ENCODE measurements around the gene MRPL37.
"Not testable (repeated sequence)": the region's sequence is repeated elsewhere in the genome, so short reads cannot be mapped to it uniquely, and the experiment has no call there.

The MRPL37 gene

GRCh38 chr1:54207287-54207686, 7.3 kb downstream of the MRPL37 start:
- H3F3A ChIP-seq (ENCODE audit: low read depth), result no peaks in the 10 kb centered on the region
- H3K27me3 ChIP-seq (ENCODE audit: insufficient read depth, low read length, poor library complexity, severe bottlenecking), result no peaks in the 10 kb centered on the region
- no peak overlapping the region for H2AFZ ChIP-seq (ENCODE audit: low read length)
- TF ChIP-seq EZH2phosphoT487 (IDR thresholded peaks at IDR 0.05; ENCODE audit: borderline replicate concordance) (no peak), CTCF (conservative IDR thresholded peaks at IDR 0.05; ENCODE audit: low read length) (no peak)
- no peak overlapping the region for H3K9ac ChIP-seq (ENCODE audit: low read depth, low read length, poor library complexity, severe bottlenecking)
- peaks cover 49% of the 10 kb centered on the region; the same call in 1 of the 2 replicates for H3K36me3 ChIP-seq (ENCODE audit: insufficient read depth, low read length)
- no peak overlapping the region for H3K4me3 ChIP-seq (ENCODE audit: low read length, poor library complexity, severe bottlenecking)
- no peaks in the 10 kb centered on the region for H3K9me3 ChIP-seq (ENCODE audit: insufficient read depth, low read depth, low read length)
- H3K79me2 ChIP-seq (ENCODE audit: insufficient read depth, low read length), result peaks cover 9% of the 10 kb centered on the region
- no peaks in the 10 kb centered on the region for H3K9me2 ChIP-seq (replicated peaks; ENCODE audit: low read depth, low read length)
- peaks cover 5% of the 10 kb centered on the region for H3K4me1 ChIP-seq (ENCODE audit: insufficient read depth, low read length, poor library complexity, severe bottlenecking)
- H3K4me2 ChIP-seq (ENCODE audit: low read depth, low read length, poor library complexity, severe bottlenecking), result no peak overlapping the region
- H4K20me1 ChIP-seq (ENCODE audit: insufficient read depth, low read length, poor library complexity, severe bottlenecking), result no peaks in the 10 kb centered on the region

- H3K9ac ChIP-seq (ENCODE audit: low read depth, low read length, poor library complexity, severe bottlenecking); H3K27me3 ChIP-seq (ENCODE audit: insufficient read depth, low read length, poor library complexity, severe bottlenecking); H2AFZ ChIP-seq (ENCODE audit: low read length); H3K9me3 ChIP-seq (ENCODE audit: insufficient read depth, low read depth, low read length); H3F3A ChIP-seq (ENCODE audit: low read depth); H3K79me2 ChIP-seq (ENCODE audit: insufficient read depth, low read length); H3K4me2 ChIP-seq (ENCODE audit: low read depth, low read length, poor library complexity, severe bottlenecking); H4K20me1 ChIP-seq (ENCODE audit: insufficient read depth, low read length, poor library complexity, severe bottlenecking); H3K9me2 ChIP-seq (replicated peaks; ENCODE audit: low read depth, low read length); H3K4me1 ChIP-seq (ENCODE audit: insufficient read depth, low read length, poor library complexity, severe bottlenecking); H3K4me3 ChIP-seq (ENCODE audit: low read length, poor library complexity, severe bottlenecking): not testable (repeated sequence)
- H3K36me3 ChIP-seq (ENCODE audit: insufficient read depth, low read length), result peaks cover 56% of the 10 kb centered on the region; the same call in 1 of the 2 replicates
These were observed 7.9 kb downstream of the MRPL37 start for GRCh38 chr1:54207896-54208295.

- Histone ChIP-seq H3K27me3 (ENCODE audit: insufficient read depth, low read length, poor library complexity, severe bottlenecking) (no peaks in the 10 kb centered on the region), H4K20me1 (ENCODE audit: insufficient read depth, low read length, poor library complexity, severe bottlenecking) (no peaks in the 10 kb centered on the region), H3K9me3 (ENCODE audit: insufficient read depth, low read depth, low read length) (no peaks in the 10 kb centered on the region), H2AFZ (ENCODE audit: low read length) (no peak overlapping the region), H3K9me2 (replicated peaks; ENCODE audit: low read depth, low read length) (no peaks in the 10 kb centered on the region), H3K4me3 (ENCODE audit: low read length, poor library complexity, severe bottlenecking) (no peak overlapping the region), H3F3A (ENCODE audit: low read depth) (no peaks in the 10 kb centered on the region), H3K9ac (ENCODE audit: low read depth, low read length, poor library complexity, severe bottlenecking) (no peak overlapping the region), H3K4me1 (ENCODE audit: insufficient read depth, low read length, poor library complexity, severe bottlenecking) (no peaks in the 10 kb centered on the region), H3K79me2 (ENCODE audit: insufficient read depth, low read length) (no peaks in the 10 kb centered on the region), H3K4me2 (ENCODE audit: low read depth, low read length, poor library complexity, severe bottlenecking) (no peak overlapping the region), H3K36me3 (ENCODE audit: insufficient read depth, low read length) (peaks cover 77% of the 10 kb centered on the region; the same call in 1 of the 2 replicates)
- no peak for TF ChIP-seq CTCF (conservative IDR thresholded peaks at IDR 0.05; ENCODE audit: low read length)
- no peak for TF ChIP-seq EZH2phosphoT487 (IDR thresholded peaks at IDR 0.05; ENCODE audit: borderline replicate concordance)
These were observed 12.9 kb downstream of the MRPL37 start for GRCh38 chr1:54212872-54213271.

GRCh38 chr1:54215523-54215922, 15.6 kb downstream of the MRPL37 start:
- TF ChIP-seq EZH2phosphoT487 (IDR thresholded peaks at IDR 0.05; ENCODE audit: borderline replicate concordance) (no peak), CTCF (conservative IDR thresholded peaks at IDR 0.05; ENCODE audit: low read length) (no peak)
- H3K4me3 ChIP-seq (ENCODE audit: low read length, poor library complexity, severe bottlenecking), result no peak overlapping the region
- no peak overlapping the region for H2AFZ ChIP-seq (ENCODE audit: low read length)
- no peaks in the 10 kb centered on the region for H3K9me2 ChIP-seq (replicated peaks; ENCODE audit: low read depth, low read length)
- no peak overlapping the region for H3K4me2 ChIP-seq (ENCODE audit: low read depth, low read length, poor library complexity, severe bottlenecking)
- no peak overlapping the region for H3K9ac ChIP-seq (ENCODE audit: low read depth, low read length, poor library complexity, severe bottlenecking)
- H3K4me1 ChIP-seq (ENCODE audit: insufficient read depth, low read length, poor library complexity, severe bottlenecking), result no peaks in the 10 kb centered on the region
- peaks cover 91% of the 10 kb centered on the region; the same call in 1 of the 2 replicates for H3K36me3 ChIP-seq (ENCODE audit: insufficient read depth, low read length)
- H3K27me3 ChIP-seq (ENCODE audit: insufficient read depth, low read length, poor library complexity, severe bottlenecking), result no peaks in the 10 kb centered on the region
- H3K9me3 ChIP-seq (ENCODE audit: insufficient read depth, low read depth, low read length), result no peaks in the 10 kb centered on the region
- H4K20me1 ChIP-seq (ENCODE audit: insufficient read depth, low read length, poor library complexity, severe bottlenecking), result no peaks in the 10 kb centered on the region
- no peaks in the 10 kb centered on the region for H3K79me2 ChIP-seq (ENCODE audit: insufficient read depth, low read length)
- no peaks in the 10 kb centered on the region for H3F3A ChIP-seq (ENCODE audit: low read depth)

All from Loucy (cell line).